GM06990 (cell line): ENCODE measurements around the gene HLCS.

Source experiments
- DNase-seq: peaks from one replicate; pipeline ENCODE4 v3.0.0-alpha.2; 2011; ENCODE audit not compliant: insufficient read length; ENCODE audit errors: extremely low read depth
- H3K27me3 ChIP-seq: replicated peaks from 2 replicates; pipeline ENCODE4 v1.6.0; 2011; ENCODE audit warnings: low read length; ENCODE audit not compliant: control insufficient read depth, insufficient read depth
- H3K36me3 ChIP-seq: 2 replicates; pipeline ENCODE4 v1.5.1; 2011; ENCODE audit warnings: low read length; ENCODE audit not compliant: control insufficient read depth, insufficient read depth
- H3K4me3 ChIP-seq: replicated peaks from 2 replicates; pipeline ENCODE4 v1.5.1; 2011; ENCODE audit warnings: low read depth, mild to moderate bottlenecking, control low read depth, low read length
- TF ChIP-seq, protein P1 (sequence below): IDR thresholded peaks from 2 replicates; pipeline ENCODE4 v1.5.1; 2011; ENCODE audit warnings: low read length, control low read depth, mild to moderate bottlenecking, inconsistent platforms; ENCODE audit not compliant: insufficient read depth, poor library complexity, severe bottlenecking

HLCS gene

GRCh38 chr21:36785615-36786014, 180.9 kb downstream of the HLCS start:
- TF ChIP-seq, protein P1, sequence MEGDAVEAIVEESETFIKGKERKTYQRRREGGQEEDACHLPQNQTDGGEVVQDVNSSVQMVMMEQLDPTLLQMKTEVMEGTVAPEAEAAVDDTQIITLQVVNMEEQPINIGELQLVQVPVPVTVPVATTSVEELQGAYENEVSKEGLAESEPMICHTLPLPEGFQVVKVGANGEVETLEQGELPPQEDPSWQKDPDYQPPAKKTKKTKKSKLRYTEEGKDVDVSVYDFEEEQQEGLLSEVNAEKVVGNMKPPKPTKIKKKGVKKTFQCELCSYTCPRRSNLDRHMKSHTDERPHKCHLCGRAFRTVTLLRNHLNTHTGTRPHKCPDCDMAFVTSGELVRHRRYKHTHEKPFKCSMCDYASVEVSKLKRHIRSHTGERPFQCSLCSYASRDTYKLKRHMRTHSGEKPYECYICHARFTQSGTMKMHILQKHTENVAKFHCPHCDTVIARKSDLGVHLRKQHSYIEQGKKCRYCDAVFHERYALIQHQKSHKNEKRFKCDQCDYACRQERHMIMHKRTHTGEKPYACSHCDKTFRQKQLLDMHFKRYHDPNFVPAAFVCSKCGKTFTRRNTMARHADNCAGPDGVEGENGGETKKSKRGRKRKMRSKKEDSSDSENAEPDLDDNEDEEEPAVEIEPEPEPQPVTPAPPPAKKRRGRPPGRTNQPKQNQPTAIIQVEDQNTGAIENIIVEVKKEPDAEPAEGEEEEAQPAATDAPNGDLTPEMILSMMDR: no peak
- no peak overlapping the region for H3K4me3 ChIP-seq
- no peaks in the 10 kb centered on the region for H3K27me3 ChIP-seq
- no peaks in the 10 kb centered on the region for H3K36me3 ChIP-seq
- DNase-seq: no peak

DNA sequence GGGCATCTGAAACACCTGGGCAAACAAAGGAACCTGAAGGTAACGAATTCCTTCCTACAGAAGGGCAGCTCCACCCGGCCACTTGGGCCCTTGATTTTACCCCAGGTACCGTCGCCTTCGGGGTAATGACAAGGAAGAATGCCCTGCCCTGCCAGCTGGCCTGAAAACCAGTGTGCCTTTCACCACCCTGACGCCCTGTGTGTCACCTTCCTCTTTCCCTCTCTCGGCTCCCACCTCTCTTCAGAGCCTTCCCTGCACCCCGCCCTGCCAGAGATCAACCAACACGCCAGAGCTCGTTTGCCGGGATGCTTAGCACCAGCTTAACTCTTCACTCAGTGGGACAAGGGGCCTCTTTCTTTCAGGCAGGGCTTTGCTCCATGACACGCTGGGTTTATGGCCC, 181.5 kb downstream of the HLCS start:
- Histone ChIP-seq H3K4me3 (no peak overlapping the region), H3K27me3 (no peaks in the 10 kb centered on the region), H3K36me3 (no peaks in the 10 kb centered on the region)
- no peak for DNase-seq
- TF ChIP-seq, protein P1: no peak

- DNase-seq: no peak
- TF ChIP-seq, protein P1: no peak
- no peaks in the 10 kb centered on the region for H3K36me3 ChIP-seq
- no peaks in the 10 kb centered on the region for H3K27me3 ChIP-seq
- H3K4me3 ChIP-seq: no peak overlapping the region
These were observed 182.7 kb downstream of the HLCS start for GRCh38 chr21:36783612-36784374.

- DNase-seq: no peak
- no peaks in the 10 kb centered on the region for H3K27me3 ChIP-seq
- no peaks in the 10 kb centered on the region for H3K36me3 ChIP-seq
- TF ChIP-seq, protein P1: no peak
- no peak overlapping the region for H3K4me3 ChIP-seq
These were observed 185.6 kb downstream of the HLCS start for GRCh38 chr21:36780861-36781260.

DNA sequence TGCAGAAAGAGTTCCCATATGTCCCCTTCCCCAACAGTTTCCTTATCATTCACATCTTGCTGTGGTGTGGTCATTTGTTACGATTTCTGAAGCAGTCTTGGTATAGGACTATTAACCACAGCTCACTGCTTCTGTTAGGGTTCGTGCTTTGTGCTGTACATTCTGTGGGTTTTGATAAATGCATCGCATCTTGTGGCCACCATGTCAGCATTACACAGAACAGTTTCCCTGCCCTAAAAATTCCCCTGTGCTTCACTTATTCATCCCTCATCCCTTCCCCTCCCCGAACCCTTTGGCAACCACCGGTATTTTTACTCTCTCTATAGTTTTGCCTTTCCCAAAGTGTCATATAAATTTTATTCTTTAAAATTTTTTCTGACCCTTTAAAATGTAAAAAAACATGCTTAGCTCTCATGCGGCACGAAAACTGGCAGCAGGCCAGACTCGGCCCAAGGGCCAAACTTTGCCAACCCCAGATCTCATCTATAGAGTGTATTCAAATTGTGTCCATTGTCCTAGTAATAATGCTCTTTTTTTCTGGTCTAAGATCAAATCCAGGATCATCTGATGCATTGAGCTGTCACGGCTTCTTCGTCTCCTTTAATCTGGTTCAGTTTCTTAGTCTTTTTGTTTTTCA, 189.4 kb downstream of the HLCS start:
- Histone ChIP-seq H3K36me3 (no peaks in the 10 kb centered on the region), H3K4me3 (no peak overlapping the region), H3K27me3 (no peaks in the 10 kb centered on the region)
- TF ChIP-seq, protein P1: no peak
- no peak for DNase-seq
